PC-9 (cell line): Measurements from ENCODE around the gene ACVR1.

Experiments
- EZH2 ChIP-seq: fragments of 200-600 bp; sonication (generic); IDR thresholded peaks from 2 replicates; pipeline ENCODE4 v1.8.0; 2017; ENCODE audit warnings: antibody characterized with exemption, low read depth
- TF ChIP-seq, protein P1 (sequence below): fragments of 200-600 bp; sonication (generic); conservative IDR thresholded peaks from 2 replicates; pipeline ENCODE4 v1.6.1; 2017; ENCODE audit warnings: mixed run types, antibody characterized with exemption, mild to moderate bottlenecking, moderate library complexity

DNA sequence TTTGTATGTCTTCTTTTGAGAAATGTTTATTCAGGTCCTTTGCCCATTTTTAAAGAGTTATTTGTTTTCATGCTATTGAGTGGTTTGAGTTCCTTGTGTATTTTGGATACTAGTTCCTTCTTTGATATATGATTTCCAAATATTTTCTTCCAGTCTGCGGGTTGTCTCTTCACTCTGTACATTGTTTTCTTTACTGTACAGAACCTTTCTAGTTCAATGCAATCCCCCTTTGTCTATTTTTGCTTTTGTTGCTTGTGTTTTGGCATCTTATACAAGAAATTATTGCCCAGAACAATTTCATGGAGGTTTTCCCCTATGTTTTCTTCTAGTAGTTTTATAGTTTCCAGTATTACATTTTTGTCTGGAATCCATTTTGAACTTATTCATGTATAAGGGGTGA, 185.0 kb downstream of the ACVR1 start:
- TF ChIP-seq, protein P1, sequence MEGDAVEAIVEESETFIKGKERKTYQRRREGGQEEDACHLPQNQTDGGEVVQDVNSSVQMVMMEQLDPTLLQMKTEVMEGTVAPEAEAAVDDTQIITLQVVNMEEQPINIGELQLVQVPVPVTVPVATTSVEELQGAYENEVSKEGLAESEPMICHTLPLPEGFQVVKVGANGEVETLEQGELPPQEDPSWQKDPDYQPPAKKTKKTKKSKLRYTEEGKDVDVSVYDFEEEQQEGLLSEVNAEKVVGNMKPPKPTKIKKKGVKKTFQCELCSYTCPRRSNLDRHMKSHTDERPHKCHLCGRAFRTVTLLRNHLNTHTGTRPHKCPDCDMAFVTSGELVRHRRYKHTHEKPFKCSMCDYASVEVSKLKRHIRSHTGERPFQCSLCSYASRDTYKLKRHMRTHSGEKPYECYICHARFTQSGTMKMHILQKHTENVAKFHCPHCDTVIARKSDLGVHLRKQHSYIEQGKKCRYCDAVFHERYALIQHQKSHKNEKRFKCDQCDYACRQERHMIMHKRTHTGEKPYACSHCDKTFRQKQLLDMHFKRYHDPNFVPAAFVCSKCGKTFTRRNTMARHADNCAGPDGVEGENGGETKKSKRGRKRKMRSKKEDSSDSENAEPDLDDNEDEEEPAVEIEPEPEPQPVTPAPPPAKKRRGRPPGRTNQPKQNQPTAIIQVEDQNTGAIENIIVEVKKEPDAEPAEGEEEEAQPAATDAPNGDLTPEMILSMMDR = no peak
- no peak for TF ChIP-seq EZH2
